Umbilical cord (tissue), 2 donors: Measurements from ENCODE around the gene PSKH1. TPM values are rescaled to one million over a fixed set of nuclear protein-coding genes. Genes with fewer than 3 reads are reported as not detected.
"Not testable (repeated sequence)": the region's sequence is repeated elsewhere in the genome, so short reads cannot be mapped to it uniquely, and the experiment has no call there.

Experiments used
- DNase-seq: peaks from one replicate; pipeline ENCODE4 v3.0.0-alpha.2; 2015; ENCODE audit warnings: low spot score
- total RNA-seq: library from RNA; depleted of rRNA; stranded (reverse); fragments of >200 nt; gene quantifications from one replicate; pipeline ENCODE4 v1.2.3, GENCODE V29; 2014; ENCODE audit warnings: low replicate concordance; ENCODE audit not compliant: insufficient read depth

PSKH1 gene
- total RNA-seq, 1 donor from 2014 or later, result 11.3 TPM

DNA sequence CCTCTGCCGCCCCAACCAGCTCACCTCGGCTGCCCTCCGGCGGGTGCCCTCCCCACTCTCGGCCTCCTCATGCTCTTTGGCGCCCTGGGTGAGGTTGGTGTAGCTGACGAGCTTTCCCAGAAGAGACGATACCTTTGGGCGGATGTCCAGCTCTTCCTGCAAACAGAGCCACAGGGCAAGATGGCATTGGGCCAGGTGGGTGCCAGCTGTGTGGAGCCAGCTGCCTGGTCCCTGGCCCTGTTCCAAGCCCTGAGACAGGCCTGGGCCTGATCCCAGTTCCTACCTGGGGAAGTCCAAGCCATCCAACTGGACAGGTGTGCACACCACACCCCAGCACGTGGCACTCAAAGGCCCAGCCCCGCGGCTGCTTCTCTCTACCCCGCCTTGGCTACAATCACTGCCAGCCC is 68.5 kb downstream of the PSKH1 start:
- DNase-seq, result no peak

DNA sequence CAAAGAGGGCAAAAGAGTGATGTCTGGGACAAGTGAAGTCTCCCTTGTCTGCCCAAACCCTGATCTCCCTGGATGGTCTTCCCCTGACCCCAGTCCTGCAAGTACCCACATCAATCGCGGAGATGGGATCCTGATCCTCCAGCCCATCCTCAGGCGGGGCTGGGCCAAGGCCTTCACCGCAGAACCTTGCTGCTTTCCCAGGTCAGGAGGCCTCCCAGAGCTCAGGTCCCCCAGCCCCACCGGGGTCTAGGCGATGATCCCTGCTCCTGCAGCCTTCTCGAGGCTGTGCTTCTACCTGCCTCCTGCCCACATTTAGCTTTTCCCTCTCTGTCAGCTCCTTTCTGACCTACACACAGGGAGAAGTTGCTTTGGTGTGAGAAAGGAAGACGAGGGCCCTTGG is 69.1 kb downstream of the PSKH1 start:
- DNase-seq, result no peak

DNA sequence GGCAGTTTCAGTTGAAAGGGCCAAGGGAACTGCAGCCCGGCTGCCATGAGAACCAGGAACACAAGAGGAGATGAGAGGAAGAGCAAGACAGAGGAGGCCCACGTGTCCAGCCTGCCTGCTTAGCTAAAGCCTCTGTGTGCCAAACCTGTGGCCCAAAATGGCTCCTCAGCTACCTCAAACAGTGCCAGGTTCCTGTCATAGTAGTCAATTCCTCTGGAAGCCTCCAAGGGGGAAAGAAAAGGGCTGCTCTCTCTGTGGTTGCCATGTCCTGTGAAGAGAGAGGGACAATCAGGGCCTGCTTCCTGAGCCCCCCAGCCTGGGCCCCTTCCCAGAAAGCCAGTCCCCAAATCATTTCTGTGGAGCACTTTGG is 70.2 kb downstream of the PSKH1 start:
- DNase-seq, result no peak

DNA sequence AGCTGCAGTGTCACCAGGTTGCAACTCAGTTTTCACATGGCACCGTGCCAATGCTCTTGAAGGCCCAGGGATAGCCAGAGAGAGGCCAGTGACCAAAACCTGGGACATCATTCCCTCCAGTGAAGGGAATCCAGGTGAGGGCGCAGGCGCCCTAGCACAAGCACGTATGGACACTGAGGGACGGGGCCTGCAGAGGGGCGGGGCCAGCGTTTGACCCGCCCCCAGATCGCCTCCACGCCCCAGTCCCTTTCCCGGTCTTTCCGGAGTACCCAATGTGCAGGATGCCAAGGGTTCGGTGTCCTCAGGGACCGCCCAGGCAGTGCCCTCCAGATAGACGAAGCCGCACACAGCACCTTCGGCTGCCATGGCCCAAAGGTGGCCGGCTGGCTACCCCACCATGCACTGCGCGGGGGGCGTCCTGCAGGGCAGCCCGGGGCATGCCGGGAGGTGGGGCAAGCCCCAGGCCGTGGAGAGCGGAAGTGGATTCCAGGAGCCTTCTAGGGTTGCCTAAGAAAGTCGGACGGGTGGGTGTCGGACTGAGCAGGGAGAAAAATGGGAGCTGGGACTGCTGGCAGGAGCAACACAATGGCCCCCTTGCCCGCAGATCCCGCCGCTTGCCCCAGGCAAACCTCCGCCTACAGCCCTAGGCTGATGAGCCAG is 70.7 kb downstream of the PSKH1 start:
- peak; percentile 24 for DNase-seq

DNA sequence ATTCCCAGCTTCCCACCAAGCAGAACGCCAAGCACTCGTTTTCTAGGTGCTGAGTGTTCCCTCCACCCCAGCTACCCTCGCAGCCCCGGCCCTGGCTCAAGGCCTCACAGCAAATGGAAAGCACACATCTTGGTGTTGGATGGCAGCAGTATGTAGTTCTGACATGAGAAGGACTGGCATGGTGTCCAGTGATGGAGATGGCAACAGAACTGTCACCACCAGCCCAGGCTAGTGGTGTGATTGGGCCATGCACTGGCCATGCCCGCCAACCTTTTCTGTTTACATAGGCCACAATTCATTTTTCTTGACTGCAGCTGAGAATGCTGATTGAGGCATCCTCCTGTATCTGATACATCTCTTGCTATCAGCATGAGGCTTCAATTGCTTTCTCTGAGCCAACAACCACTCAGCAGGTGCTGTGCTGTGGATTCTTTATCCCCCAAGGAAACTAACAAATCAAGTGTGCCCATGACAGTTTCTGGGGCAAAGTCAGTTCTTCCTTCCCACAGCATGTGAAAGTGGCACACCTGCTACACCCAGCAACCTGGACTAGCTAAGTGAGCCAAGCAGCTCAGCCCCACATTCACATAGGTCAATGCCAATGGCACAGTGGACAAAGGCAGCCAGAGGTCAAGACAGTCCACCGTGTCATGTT is 71.5 kb downstream of the PSKH1 start:
- DNase-seq, result no peak

DNA sequence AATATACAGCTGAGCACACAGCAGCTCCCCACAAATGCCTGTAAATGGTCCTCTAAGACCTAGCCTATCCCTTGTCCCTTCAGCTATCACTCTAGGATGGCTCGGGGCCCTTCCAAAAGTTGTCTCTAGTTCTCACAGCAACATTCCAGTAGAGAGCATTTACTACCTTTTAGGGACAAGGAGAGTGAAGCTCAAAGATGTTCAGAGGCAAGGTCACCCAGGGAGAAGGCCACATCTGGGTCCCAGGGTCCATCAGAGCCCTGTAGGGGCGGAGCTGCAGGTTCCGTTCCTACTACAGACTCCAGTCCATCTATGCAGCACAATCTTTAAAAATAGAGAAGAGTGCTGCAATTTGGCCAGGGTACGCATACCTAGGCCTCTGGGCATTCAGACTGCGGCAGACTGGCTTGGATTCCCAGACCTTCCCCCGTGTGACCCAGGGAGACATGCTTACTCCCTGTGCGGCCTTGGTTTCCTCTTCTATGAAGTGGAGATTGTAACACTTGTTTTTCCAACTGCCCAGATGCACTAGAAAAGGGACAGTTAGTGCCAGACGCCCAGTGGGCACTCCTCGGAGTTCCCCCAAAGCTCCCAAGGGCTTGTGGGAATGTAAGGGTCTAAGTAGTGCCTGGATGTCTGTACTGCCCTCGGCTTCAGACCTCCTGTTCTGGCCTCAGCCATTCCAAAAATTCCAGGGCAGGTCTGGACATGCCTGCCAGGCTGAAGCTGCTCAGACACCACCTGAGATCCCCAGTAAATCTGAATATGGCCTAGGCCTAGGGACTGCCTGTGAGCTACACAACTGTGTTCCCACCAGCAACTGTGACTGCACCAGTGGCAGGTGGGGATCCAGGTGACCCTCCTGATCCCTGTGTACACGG is 72.9 kb downstream of the PSKH1 start:
- peak; percentile 44 for DNase-seq

DNA sequence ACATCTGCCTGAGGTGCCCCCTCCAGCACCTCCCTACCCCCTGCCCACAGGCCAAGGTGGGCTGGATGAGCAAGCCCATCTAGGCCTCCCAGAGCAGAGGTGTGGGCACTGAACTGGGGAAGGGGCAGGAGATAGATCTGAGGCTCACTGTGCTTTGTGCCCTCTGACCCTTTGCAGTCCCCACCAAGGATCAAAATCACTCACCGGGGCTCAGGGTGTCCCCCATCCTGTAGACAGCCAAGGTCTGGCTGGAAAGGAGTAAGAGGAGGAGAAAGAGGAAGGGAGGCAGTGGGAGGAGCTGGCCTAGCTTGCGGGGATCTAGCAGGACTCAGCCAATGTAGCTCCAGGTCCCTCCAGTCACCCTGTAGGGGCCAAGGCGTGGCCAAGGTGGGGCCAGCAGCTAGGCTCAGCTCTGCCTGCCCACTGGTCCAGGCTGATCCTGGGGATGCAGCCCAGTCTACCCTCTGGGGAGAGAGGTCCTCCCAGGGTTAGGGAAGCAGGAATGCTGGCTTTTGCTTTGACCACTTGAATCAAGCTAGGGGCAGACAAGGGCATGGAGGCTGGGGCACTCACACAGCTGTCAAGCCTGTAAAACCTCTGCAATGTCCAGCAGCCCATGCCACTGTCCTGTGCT is 73.6 kb downstream of the PSKH1 start:
- DNase-seq, result peak; percentile 50

DNA sequence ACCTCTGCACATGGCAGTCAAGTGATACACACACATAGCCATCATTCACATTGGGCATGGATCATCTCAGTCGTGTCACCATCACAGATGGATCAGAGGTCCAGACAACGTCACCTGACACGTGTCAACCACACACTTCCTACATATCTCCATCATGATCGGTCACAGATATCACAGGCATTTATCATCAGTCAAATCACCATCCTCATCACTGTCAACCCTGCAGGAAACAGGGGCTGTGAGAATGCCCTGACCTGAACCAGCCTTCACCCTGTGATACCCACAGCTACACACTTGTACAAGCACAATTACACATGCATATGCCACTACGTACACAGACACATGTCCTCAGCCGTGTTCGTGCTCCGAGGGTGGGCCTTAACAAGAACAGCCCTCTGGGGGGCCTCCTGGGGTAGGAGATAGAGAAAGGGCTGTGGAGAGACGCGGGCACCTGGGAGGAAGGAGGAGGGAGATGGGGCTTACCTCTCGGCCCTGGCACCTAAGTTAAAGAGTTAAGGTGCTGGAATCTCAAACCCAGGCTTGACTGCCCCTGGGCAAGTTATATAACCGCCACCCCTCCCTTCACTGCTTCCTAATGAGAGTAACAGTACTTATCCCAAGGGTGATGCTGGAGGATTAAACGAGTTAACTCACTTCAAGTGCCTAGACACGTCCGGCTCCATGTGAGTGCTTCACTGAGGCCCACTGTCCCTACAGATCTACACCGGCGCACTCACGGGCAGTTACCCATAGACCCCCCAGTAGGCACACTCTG is 74.3 kb downstream of the PSKH1 start:
- DNase-seq, result peak; percentile 46

DNA sequence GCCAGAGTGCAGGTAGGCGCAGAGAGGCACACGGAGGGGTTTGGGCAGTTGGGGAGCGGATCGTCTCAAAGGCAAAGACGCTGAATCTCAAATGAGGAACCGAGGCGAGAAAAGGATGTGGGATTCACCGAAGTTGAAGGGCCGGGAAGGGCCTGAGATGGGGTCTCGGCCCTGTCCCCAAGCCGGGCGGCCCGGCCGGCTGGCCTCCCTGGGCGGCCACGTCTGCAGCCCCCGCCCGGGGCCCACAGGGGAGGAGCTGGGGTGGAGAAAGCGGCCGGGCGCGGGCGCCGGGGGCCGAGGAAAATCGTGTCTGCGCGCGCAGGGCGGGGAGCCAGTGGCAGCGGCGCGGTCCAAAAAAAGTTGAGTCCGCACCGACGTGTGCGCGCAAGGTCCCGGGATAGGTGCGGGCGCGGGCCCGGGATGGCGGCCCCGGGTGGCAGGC is 74.9 kb downstream of the PSKH1 start:
- DNase-seq, result peak; percentile 71

DNA sequence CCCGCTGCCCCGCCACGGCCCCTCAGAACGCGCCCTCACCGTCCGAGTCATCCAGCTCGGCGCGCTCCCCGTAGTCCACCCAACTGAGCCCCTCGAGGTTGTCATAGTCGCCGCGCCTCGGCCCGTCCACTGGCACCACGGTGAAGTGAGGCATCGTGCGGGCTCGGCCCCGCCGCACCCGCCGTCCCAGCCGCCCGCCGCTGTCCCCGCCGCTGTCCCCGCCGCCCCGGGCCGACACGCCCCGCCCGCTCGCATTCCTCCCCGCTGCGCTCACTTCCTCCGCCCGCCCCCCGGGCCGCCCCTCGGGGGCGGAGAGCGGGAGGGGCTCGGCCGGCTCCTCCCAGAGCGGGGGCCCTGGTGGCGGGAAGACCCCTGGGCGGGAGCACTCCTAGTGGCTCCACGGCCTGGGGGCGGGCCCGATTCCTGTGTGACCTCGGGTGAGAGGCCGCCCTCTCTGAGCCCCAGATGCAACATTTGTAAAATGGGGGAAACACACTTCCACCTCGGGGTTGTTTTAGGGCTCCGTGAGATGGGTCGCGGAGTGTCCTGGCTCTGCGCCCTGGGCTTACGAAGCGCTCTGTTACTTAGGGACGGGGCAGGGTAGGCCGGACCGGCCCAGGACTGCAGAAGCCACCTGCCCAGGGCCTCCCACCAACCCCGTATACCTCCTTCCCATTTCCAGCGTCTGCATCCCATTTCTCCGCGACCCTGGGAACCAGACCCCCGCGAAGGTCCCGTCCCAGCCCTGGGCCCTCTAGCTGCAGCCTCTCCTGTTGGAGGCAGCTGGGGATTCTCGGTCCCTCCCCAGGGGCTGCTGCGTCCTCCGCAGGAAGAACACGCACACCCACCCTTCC is 75.6 kb downstream of the PSKH1 start, which contains the start of gene SLC12A4:
TSS of gene SLC12A4 (minus strand) at position 238 of the 854 bp plus-strand sequence. CDS start at position 154, 84 bp downstream.
- peak; percentile 94 for DNase-seq

DNA sequence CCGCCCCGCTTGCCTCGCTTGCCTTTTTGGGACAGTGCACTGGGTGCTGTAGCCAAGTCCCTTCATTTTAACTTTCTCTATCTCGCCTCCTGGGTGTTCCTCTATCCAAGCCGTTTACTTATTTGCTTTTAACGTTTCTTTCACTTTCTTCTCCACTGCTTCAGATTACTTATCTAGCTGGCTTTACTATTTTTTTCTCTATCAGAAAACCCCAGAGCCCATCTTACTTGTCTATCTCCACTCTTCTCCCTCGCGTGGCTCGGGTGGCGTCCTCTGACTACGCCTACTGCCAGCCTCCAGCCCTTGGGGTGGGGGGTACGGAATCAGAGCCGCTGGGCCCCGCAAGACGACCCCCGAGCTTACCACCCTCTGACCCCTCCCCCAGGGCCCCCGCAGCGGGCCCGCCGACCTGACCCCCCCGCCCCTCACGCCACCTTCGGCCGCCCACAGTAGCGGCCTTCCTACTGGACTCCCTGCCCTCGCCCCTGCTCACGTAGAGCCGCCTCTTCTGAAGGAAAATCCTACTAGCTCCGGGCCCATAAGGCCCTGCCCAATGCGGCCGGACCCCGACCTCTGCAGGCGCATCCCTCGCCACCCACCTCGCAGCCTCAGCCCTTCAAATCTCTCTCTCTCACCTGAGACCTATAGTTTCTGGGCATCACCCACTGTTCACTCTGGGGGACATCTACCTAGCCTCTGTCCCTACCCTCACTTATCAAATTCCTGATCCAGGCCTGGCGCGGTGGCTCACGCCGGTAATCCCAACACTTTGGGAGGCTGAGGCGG is 76.4 kb downstream of the PSKH1 start:
- peak; percentile 38 for DNase-seq

DNA sequence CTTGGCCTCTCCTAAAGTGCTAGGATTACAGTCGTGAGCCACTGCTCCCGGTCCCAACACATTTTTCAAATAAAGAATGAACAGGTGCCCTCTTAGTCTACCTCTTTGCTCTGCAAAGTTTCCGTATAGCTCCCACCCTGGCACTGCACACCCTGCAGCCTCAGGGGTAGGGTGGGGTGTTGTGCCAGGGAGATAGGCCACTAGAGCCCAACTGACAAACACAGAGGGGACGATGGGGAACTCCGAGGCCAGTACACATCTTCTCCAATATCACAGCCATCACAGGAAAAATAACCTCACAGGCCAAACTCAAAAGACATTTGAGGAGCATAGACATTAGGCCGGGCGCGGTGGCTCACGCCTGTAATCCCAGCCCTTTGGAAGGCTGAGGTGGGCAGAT is 78.1 kb downstream of the PSKH1 start:
- DNase-seq, result no peak

DNA sequence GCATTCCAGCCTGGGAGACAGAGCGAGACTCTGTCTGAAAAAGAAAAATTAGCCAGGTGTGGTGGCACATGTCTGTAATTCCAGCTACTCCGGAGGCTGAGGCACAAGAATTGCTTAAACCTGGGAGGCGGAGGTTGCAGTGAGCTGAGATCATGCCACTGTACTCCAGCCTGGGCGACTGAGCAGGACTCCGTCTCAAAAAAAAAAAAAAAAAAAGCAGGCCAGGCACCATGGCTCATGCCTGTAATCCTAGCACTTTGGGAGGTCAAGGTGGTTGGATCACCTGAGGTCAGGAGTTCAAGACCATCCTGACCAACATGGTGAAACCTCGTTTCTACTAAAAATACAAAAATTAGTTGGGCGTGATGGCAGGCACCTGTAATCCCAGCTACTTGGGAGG is 79.2 kb downstream of the PSKH1 start:
- not testable (repeated sequence) for DNase-seq

DNA sequence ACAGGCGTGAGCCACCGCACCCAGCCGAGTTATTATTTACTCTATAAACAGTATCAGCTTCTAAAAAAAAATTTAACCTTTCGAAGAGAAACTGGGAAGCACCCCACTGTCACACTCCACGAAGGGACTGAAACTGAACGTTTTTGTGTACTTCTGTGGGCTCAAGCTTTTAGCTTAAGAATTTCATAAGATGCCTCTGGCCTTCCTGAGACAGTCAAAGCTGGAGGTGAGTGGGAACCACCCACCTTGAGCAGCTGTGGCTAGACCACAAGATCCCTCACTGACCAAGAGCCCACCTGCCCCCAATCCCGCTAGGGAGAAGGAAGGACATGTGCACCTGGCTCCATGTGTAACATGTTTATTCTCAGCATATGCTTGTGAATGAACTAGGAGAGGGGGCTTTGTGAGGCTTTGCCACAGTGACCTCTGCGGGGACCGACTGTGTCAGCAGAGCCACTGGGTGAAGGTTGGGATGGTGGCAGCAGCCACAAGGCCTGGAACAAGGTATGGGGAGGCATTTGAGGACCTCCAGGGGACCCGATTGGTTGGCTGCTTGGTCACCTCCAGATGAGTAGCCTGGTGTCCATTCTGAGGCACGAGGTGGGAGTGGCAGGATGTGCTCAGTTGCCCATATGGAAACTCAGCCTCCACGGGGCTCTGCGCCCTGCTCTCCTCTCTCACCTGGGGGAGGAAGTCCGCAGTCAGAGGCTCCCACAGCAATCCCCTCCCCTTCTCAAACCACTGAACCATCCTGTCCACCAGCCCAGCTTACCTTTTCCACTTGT is 82.5 kb downstream of the PSKH1 start:
- no peak for DNase-seq

DNA sequence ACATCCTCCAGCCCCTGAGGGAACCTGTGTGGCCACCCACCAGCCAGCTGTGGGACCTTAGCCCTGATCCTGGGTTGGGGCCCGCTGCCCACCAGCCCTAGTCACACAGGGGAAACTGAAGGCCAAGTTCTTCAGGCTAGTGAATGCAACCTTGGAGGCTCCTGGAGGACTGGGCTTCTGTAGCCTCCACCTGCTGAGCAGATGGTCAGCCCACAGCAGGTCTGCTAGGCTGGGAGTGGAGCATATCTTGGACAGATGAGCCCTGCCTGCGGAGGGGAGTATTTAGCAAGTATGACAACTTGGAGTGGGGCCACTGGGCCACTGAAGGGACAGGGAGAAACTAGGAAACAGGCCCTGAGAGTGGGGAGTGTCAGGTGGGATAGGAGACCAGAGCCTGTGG is 83.2 kb downstream of the PSKH1 start:
- DNase-seq, result no peak

DNA sequence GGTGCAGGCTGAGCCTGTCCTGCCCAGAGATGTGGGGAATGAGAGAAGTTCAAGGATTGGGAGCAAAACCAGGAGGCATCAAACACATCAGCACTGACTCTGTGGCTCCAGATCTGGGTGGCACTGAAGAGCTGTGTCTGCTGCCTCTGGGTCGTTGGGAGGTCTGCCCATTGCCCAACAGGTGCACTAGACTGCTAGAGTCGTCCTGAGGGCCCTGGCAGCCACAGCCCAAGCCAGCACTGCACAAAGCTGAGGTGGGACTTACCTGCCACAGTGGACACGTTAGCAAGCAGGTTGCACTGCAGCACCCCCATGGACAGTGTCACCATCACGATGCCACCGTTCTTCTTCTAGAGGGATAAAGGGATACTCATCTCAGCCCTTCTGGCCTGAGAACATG is 84.0 kb downstream of the PSKH1 start:
- no peak for DNase-seq

DNA sequence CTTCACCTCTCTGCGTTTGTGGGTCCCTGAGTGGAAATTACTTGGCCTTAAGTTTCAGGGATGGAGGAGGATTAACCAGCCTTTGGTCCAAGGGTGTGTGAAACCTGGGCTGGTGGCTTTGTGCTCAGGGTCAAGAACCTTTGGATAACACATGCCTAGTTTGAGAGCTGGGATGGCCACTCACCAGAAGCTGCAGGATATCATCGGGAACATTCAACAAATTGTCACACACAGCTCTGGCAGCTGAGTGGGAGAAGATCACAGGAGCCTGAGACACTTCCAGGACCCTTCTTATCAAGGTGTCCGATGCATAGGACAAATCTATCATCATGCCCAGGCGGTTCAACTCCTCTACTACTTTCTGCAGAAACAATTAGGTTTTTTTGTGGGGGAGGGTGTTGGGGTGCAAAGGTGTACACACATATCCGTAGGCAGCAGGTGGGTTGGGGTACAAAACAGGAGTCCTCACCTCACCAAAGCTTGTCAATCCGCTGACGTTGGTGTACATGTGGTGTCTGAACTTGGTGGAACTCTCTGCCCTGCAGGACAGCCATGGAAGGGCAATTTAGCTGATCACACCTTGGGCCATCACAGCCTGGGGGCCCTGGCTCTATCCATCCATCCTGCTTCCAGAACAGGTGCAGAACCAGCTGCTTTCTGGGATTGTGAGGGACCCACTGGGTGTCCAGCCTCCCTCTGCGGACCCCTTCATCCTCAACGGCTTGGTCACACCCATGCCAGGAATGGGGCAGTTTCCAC is 84.6 kb downstream of the PSKH1 start:
- no peak for DNase-seq
